ENCODE results near the gene SPZ1.
"Not testable (repeated sequence)": the region's sequence is repeated elsewhere in the genome, so short reads cannot be mapped to it uniquely, and the experiment has no call there.

SPZ1 gene, protein sequence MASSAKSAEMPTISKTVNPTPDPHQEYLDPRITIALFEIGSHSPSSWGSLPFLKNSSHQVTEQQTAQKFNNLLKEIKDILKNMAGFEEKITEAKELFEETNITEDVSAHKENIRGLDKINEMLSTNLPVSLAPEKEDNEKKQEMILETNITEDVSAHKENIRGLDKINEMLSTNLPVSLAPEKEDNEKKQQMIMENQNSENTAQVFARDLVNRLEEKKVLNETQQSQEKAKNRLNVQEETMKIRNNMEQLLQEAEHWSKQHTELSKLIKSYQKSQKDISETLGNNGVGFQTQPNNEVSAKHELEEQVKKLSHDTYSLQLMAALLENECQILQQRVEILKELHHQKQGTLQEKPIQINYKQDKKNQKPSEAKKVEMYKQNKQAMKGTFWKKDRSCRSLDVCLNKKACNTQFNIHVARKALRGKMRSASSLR

DNA sequence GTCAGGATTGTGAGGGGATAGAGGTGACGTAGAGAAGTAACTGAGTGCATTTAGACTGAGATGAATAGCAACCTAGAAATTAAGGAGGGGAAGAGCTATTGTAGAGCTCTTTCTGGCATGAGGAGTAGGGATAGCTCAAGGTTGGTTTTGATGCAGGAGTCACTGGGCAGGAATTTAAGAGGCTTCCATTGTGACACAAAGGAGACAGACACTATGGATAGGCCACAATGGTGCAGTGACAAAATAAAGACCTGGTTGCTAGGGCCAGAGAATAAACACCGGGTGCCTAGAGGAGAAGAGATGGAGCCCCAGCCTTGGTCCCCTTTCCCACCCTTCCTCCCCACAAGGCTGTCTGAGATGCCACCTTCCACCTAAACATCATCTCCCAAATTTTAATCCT lies at the start of gene SPZ1:
SPZ1 (plus strand) TSS at position 301 of the 400 bp plus-strand sequence. CDS start 214 bp downstream, outside the sequence.
- DNase-seq (ENCODE audit: low read depth, low spot score), result no peak

DNA sequence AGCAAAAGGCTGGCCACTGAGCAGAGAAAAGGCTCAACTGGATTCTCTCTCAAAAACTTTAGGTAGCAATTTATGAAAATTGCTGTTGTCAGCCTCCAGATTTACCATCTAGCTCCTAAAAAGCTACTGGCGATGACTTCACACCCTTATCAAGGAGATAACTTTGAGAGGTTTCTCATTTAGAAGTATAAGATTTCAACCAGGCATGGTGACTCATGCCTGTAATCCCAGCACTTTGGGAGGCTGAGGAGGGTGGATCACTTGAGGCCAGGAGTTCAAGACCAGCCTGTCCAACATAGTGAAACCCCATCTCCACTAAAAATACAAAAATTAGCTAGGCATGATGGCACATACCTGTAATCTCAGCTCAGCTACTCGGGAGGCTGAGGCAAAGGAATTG lies 49.3 kb upstream of the SPZ1 start:
- DNase-seq (ENCODE audit: low read depth, low spot score), result not testable (repeated sequence)

DNA sequence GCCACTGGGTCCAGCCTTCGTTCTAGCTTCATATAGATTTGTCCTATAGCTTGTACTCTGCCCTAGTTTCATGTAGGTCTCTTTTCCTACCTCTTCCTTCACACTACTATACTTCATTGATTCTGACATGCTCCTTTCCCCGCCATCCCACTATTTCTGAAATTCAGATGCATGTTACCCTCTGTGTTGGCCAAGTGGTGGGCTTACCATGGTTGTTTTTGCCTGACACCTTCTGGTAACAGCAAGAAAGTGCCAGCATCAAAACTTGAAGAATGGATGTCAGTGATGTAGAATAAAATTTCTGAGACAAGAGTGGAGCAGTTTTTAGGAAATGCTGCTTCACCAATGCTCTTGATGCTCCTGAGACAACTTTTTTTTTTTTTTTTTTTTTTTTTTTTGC lies 44.5 kb upstream of the SPZ1 start:
- no peak for DNase-seq (ENCODE audit: low read depth, low spot score)

DNA sequence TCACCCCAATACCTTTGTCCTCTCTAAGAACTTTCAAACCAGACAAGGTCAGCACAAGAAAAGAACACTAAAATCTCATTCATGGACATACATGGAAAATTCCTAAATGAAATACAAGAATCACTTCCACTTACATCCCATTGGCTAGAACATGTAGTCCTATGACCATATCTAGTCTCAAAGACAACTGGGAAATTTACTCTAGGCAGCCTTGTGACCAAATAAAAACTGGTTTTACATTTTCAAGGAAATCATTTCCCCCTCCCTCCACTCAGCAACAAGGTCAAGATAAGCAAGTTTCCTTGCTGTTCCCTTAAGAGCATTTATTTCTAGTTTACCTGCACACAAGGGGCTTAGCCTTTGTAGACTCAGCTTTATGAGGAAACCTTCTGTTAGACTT lies 43.6 kb upstream of the SPZ1 start:
- DNase-seq (ENCODE audit: low read depth, low spot score), result no peak

DNA sequence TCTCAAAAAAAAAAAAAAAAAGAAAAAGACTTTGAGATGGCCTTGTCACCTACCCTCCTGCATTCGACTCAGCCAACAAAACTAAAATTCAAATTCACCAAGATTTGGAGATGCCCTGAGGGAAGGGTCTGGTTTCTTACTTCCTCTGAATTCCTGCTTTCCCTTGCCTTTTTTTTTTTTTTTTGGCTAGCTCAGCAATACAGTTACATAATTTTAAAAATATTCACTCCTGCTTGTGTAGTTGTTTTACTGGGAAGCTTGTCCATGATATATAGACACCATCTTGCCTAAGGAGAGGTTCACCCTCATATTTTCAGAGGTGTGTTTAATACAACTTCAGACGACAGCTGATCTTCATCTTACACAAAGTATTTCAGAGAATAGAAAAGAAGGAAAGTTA lies 42.6 kb upstream of the SPZ1 start:
- no peak for DNase-seq (ENCODE audit: low read depth, low spot score)

DNA sequence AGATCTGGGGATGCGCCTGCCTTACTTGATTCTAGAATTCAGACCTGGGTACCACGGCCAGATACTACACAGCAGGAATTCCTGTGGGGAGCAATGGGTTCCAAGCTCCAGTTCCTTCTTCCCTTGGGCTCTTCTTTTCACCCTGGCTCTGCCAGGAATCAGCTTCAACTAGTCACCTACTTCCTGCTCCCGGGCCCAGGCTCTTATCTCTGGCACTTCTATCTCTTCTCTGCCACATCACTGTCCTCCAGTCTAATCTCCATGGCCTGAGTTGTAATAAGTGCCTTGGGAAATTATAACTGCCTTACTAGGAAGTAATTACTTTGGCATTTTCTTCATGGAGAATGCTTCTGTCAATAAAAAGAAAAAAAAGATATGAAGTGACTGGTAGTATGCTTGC lies 37.7 kb upstream of the SPZ1 start:
- no peak for DNase-seq (ENCODE audit: low read depth, low spot score)

DNA sequence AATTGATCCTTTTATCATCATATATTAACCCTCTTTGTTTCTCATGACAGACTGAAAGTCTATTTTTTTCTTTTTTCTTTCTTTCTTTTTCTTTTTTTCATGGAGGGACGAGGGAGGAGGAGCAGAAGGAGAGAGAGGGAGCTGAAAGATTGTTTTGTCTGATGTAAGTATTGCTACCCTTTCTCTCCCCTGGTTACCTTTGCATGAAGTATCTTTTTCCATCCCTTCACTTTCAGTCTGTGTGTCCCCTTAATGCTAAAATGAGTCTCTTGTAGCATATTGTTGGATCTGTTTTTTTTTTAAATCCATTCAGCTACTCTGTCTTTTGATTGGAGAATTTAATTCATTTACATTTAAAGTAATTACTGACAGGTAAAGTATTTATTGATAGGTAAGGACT lies 36.4 kb upstream of the SPZ1 start:
- DNase-seq (ENCODE audit: low read depth, low spot score), result no peak

DNA sequence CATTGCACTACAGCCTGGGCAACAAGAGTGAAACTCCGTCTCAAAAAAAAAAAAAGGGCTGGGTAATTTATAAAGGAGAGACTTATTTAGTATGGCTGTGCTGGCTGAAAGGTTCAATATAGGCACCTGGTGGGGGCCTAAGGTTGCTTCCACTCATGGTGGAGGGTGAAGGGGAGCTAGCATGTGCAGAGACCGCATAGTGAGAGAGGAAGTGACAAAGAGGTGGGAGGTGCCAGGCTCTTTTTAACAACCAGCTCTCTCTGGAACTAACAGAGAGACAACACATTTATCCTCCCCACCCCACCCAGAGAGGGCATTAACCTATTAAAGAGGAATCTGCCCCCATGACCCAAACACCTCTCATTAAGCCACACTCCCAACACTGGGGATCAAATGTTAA lies 35.1 kb upstream of the SPZ1 start:
- DNase-seq (ENCODE audit: low read depth, low spot score), result no peak

DNA sequence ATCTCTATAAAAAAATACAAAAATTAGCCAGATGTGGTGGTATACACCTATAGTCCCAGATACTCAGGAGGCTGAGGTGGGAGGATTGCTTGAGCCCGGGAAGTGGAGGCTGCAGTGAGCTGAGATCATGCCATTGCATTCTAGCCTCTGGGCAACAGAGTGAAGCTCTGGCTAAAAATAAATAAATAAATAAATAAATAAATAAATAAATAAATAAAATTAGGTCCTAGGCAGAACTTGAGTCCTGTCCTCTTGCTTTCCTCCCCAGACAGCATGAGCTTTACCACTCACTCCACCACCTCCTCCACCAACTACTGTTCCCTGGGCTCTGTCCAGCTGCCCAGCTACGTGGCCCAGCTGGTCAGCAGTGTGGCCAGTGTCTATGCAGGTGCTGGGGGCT lies 31.6 kb upstream of the SPZ1 start:
- no peak for DNase-seq (ENCODE audit: low read depth, low spot score)

DNA sequence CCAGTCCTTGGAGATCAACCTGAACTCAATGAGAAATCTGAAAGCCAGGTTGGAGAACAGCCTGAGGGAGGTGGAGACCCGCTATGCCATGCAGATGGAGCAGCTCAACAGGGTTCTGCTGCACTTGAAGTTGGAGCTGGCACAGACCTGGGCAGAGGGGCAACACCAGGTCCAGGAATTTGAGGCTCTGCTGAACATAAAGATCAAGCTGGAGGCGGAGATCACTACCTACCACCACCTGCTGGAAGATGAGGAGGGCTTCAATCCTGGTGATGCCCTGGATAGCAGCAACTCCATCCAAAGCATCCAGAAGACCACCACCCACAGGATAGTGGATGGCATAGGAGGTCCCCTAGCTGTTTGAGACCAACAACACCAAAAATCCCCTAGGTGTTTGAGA lies 30.5 kb upstream of the SPZ1 start:
- no peak for DNase-seq (ENCODE audit: low read depth, low spot score)

DNA sequence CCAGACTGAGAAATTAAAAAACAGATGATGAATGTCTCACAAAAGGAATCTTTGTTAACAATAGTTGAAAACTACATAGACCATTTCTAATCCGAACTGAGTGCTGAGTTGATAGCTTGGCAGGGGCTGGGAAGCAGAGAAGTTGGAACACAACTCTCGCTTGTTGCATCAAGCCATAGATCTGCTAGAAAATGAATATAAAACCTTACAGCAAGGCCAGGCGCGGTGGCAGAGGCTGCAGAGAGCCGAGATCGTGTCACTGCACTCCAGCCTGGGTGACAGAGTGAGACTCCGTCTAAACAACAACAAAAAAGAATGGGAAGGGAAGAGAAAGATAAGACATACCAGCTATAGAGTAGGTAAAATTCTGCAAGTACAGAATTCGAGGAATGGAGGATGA lies 28.0 kb upstream of the SPZ1 start:
- no peak for DNase-seq (ENCODE audit: low read depth, low spot score)

DNA sequence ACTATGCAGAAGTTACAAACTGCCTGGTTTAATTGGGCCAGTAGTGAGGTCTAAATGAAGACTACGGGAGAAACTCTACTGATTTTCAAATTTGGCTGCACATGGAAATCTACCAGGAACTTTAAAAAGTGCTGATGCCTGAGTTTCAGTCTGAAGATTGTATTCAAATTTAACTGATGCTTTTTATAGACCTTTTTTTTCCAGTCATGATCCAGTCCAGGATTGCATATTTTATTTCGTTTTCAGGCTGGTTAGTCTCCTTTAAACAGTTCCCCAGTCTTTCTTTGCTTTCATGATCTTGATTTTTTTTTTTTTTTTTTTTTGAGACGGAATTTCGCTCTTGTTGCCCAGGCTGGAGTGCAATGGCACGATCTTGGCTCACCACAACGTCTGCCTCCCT lies 23.7 kb upstream of the SPZ1 start:
- DNase-seq (ENCODE audit: low read depth, low spot score), result no peak

DNA sequence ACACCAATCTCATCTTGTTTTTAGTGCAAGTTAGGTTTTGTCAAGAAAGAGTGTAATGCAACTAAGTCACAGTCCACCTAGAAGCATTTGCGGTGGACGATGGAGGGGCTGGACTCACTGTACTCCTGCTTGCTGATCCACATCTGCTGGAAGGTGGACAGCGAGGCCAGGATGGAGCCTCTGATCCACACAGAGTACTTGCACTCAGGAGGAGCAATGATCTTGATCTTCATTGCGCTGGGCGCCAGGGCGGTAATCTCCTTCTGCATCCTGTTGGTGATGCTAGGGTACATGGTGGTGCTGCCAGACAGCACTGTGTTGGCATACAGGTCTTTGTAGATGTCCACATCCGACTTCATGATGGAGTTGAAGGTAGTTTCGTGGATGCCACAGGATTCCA lies 20.2 kb upstream of the SPZ1 start:
- no peak for DNase-seq (ENCODE audit: low read depth, low spot score)

DNA sequence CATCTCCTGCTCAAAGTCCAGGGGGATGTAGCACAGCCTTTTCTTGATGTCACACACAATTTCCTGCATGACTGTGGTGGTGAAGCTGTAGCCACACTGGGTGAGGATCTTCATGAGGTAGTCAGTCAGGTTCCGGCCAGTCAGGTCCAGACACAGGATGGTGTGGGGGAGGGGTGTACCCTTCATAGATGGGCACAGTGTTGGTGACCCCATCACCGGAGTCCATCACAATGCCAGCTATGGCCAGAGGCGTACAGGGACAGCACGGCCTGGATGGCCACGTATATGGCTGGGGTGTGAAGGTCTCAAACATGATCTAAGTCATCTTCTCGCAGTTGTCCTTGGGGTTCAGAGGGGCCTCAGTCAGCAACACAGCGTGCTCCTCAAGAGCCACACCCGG lies 19.7 kb upstream of the SPZ1 start:
- DNase-seq (ENCODE audit: low read depth, low spot score), result no peak

DNA sequence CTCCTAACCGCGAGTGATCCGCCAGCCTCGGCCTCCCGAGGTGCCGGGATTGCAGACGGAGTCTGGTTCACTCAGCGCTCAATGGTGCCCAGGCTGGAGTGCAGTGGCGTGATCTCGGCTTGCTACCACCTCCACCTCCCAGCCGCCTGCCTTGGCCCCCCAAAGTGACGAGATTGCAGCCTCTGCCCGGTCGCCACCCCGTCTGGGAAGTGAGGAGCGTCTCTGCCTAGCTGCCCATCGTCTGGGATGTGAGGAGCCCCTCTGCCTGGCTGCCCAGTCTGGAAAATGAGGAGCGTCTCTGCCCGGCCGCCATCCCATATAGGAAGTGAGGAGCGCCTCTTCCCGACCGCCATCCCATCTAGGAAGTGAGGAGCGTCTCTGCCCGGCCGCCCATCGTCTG lies 19.0 kb upstream of the SPZ1 start:
- not testable (repeated sequence) for DNase-seq (ENCODE audit: low read depth, low spot score)

DNA sequence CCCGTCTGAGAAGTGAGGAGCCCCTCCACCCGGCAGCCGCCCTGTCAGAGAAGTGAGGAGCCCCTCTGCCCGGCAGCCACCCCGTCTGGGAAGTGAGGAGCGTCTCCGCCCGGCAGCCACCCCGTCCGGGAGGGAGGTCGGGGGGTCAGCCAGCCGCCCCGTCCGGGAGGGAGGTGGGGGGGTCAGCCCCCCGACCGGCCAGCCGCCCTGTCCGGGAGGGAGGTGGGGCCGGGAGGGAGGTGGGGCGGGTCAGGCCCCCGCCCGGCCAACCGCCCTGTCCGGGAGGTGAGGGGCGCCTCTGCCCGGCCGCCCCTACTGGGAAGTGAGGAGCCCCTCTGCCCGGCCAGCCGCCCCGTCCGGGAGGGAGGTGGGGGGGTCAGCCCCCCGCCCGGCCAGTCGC lies 18.5 kb upstream of the SPZ1 start:
- DNase-seq (ENCODE audit: low read depth, low spot score), result not testable (repeated sequence)

DNA sequence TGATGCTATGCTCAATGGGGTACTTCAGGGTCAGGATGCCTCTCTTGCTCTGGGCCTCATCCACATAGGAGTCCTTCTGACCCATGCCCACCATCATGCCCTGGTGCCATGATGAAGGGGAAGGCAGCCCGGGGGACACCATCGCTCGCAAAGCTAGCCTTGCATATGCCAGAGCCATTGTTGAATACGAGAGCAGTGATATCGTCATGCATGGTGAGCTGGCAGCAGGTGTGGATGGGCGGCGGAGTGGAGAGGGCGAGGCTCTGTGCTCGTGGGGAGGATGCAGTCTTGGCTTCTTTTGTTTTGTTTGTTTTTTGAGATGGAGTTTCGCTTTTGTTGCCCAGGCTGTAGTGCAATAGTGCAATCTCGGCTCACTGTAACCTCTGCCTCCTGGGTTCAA lies 17.2 kb upstream of the SPZ1 start:
- no peak for DNase-seq (ENCODE audit: low read depth, low spot score)

DNA sequence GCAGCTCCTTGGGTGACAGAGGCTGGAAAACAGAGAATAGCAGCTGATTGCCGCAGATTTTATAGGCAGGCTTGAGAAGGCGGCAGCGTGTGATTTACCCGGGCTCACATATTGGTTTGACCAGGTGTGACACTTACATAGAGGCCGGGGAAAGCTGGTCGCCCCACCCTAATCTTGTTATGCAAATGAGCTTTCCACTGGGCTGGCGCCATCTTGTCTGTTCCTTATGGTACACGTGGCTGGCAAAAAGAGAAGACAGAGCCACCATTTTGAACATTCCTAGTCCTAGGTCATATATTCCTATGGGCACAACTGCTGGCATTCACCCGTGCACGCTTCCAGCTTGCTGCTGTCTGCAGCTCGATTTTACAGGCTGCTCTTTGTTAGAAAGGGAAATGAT lies 11.3 kb upstream of the SPZ1 start:
- no peak for DNase-seq (ENCODE audit: low read depth, low spot score)

DNA sequence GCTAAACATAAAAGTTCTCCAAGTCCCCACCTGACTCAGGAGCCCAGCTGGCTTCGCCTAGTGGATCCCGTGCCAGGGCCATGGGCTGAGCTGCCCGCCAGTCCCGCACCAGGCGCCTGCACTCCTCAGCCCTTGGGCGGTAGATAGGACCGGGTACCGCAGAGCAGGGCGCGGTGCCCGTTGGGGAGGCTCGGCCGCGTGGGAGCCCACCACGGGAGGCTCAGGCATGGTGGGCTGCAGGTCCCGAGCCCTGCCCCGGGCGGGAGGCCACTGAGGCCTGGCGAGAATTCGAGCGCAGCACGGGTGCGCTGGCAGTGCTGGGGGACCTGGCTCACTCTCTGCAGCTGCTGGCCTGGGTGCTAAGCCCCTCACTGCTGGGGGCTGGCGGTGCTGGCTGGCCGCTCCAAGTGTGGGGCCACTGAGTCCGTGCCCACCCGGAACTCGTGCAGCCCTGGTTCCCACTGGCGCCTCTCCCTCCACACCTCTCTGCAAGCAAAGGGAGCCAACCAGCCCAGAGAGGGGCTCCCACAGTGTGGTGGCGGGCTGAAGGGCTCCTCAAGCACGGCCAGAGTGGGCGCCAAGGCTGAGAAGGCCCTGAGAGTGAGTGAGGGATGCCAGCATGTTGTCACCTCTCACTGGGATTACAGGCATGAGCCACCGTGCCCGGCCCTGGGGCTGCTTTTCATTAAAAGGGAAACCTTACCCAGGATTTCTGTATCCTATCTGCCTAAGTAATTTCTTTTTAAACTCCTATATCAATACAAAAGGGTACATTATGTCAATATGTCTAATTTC lies 9.7 kb upstream of the SPZ1 start:
- DNase-seq (ENCODE audit: low read depth, low spot score), result no peak

DNA sequence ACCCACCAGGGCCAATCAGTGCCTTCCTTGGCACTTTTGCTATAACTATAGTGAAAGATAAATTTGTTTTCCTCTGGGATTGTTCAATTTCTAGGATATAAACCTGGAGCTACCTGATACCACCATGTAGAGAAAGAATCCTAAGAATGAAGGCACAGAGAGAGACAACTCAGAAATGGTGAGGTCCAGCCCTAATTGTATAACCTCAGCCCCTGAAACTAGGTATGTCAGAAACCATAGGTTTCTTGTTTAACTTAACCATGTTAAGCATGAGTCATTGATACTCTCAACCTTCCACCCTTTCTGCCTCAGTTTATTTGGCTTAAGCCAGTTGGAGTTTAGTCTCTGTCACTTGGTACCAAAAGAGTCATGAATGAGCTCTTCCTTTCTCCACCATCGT lies 4.6 kb upstream of the SPZ1 start:
- no peak for DNase-seq (ENCODE audit: low read depth, low spot score)

DNA sequence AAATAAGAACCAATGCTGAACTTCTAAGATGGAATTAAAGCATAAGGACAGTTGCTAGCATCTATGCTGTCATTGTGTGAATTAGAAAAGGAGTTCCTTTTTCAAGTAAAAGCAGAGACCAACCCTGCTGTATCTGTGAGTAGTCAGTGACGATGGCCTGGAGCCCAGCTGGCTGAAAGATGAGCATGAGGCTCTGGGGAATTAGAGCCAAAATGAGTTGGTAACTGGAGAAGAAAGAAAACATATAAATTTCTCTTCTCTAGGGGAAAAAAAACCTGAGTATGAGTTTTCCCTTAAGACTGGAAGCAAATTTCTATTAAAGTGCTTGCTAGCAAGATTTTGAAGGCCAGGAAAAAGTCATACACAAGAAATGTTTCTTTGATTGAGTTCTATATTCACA lies 1.6 kb upstream of the SPZ1 start:
- no peak for DNase-seq (ENCODE audit: low read depth, low spot score)

DNA sequence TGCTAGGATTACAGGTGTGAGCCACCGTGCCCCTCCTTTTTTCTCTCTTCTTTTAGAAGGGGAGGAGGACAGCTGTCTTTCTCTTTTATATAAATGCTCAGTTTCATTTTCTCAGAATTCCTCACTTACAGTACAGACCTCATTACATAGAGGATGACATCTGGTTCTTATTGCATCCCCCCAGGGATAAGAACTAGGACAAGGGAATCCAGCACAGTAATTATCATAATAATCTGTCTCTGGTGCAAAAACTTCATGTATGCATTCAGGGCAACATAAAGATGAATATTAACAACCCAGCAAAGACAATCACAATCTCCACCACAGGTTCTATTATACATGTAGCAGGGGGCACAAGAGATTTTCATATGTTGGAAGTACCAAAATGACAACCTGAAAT lies 5.1 kb downstream of the SPZ1 start:
- no peak for DNase-seq (ENCODE audit: low read depth, low spot score)

DNA sequence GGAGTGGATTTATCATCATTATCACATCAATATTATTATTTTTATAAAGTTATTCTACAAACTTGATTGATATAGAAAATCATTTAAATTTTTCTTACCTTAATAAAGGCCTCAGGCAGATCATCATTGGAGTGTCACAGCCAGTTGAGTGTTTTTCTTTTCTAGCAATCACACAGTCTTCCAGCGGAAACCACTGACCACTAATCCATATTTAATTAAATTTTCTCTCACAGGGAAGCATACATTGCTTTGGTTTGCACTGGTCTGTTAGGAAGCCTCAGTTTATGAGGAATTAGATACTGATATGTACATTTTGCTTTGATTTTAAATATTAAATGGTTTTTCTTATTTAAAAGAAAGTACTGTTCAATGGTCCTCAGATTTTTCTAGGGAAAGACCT lies 6.7 kb downstream of the SPZ1 start:
- DNase-seq (ENCODE audit: low read depth, low spot score), result no peak

All from activated CD4-positive, CD25-positive, alpha-beta regulatory T cell treated with anti-CD3 and anti-CD28 coated beads, Interleukin-2, amount 50 U/mL, for 16 hours (primary cell).